Testis (tissue), 3 donors: ENCODE data around the gene SLC7A6OS. TPM values are rescaled to one million over a fixed set of nuclear protein-coding genes. Genes with fewer than 3 reads are reported as not detected.

Experiments
- DNase-seq: peaks from one replicate; pipeline ENCODE4 v3.0.0-alpha.2; 2019
- H3K27ac ChIP-seq, 2 donors: fragments of 200-600 bp; sonication (generic); one replicate each; pipeline ENCODE4 v1.5.1; 2019
- H3K27me3 ChIP-seq: fragments of 200-600 bp; sonication (generic); one replicate; pipeline ENCODE4 v1.5.1; 2019
- H3K36me3 ChIP-seq: fragments of 200-600 bp; sonication (generic); one replicate; pipeline ENCODE4 v1.5.1; 2017; ENCODE audit warnings: low read depth; ENCODE audit errors: missing control alignments
- H3K4me1 ChIP-seq: fragments of 200-600 bp; sonication (generic); one replicate; pipeline ENCODE4 v1.5.1; 2019
- H3K4me3 ChIP-seq, 2 donors: fragments of 200-600 bp; sonication (generic); one replicate each; pipeline ENCODE4 v1.5.1; 2017 to 2019
- H3K9me3 ChIP-seq: fragments of 200-600 bp; sonication (generic); one replicate; pipeline ENCODE4 v1.5.1; 2017
- CTCF ChIP-seq, 3 experiments: fragments of 450-650 bp in 2 of 3; fragments of 200-600 bp in 1 of 3; sonication (generic) in 1 of 3; IDR thresholded peaks; one replicate each; pipeline ENCODE4 v1.5.1; 2016 to 2019; ENCODE audit warnings: antibody characterized with exemption in 3 of 3, mild to moderate bottlenecking in 2 of 3, moderate library complexity in 1 of 3
- POLR2A ChIP-seq: fragments of 450-650 bp; IDR thresholded peaks from one replicate; pipeline ENCODE4 v1.6.1; 2017; ENCODE audit warnings: antibody characterized with exemption, mild to moderate bottlenecking, moderate library complexity
- WGBS, 2 donors: methylation state at CpG; one replicate each; pipeline ENCODE4 v1.1.5; 2018; 5-methylcytosine and 5-hydroxymethylcytosine counted together
- intact Hi-C: fragments of 100-400 bp; cut with DNase I; formaldehyde crosslinking; loops from one replicate; pipeline ENCODE4 v1.15.1; 2023; ENCODE audit warnings: low total_unique reads
- polyA plus RNA-seq: library from polyadenylated mRNA; stranded (reverse); fragments of 350-450 nt; fragmentation: Illumina TruSeq; extraction: RNeasy Lipid Tissue Mini Kit (QIAGEN cat#74804); gene quantifications from one replicate; pipeline ENCODE4 v1.2.3, GENCODE V29; 2014; ENCODE audit warnings: low read depth, low replicate concordance; ENCODE audit not compliant: insufficient read depth
- total RNA-seq, 2 donors: library from RNA; depleted of rRNA; stranded (reverse); fragments of >200 nt; gene quantifications; one replicate each; pipeline ENCODE4 v1.2.3, GENCODE V29; 2016

Gene SLC7A6OS
- total and polyA plus RNA-seq, 3 donors from 2014 or later = 14.7 to 25.8 (median 24.3) TPM

- peak; percentile 78 for DNase-seq
- no peak overlapping the region for H3K4me3 ChIP-seq
- H3K36me3 ChIP-seq = no peaks in the 10 kb centered on the region
- TF ChIP-seq CTCF (IDR thresholded peaks at IDR 0.05) (no peak), POLR2A (no peak)
- H3K4me1 ChIP-seq = peaks cover 47% of the 10 kb centered on the region
- WGBS, 2 donors = 23 to 44% methylated on average over 9 of the region's 9 CpGs
- intact Hi-C loops = no loop called here
- peak overlapping the region; percentile 64 to 90 for H3K27ac ChIP-seq
- no peaks in the 10 kb centered on the region for H3K27me3 ChIP-seq
- no peaks in the 10 kb centered on the region for H3K9me3 ChIP-seq
These were observed 26.7 kb downstream of the SLC7A6OS start for GRCh38 chr16:68283801-68284598.

GRCh38 chr16:68283346-68283745, 27.4 kb downstream of the SLC7A6OS start:
- H3K4me1 ChIP-seq = peaks cover 47% of the 10 kb centered on the region
- WGBS, 2 donors = 45 to 62% methylated on average over 5 of the region's 5 CpGs
- H3K36me3 ChIP-seq = no peaks in the 10 kb centered on the region
- H3K27me3 ChIP-seq = no peaks in the 10 kb centered on the region
- no peak overlapping the region for H3K4me3 ChIP-seq
- H3K9me3 ChIP-seq = no peaks in the 10 kb centered on the region
- DNase-seq = no peak
- intact Hi-C loops = no loop called here
- peak overlapping the region; percentile 64 to 90 for H3K27ac ChIP-seq
- TF ChIP-seq CTCF (IDR thresholded peaks at IDR 0.05) (no peak), POLR2A (no peak)

- TF ChIP-seq CTCF (IDR thresholded peaks at IDR 0.05) = no peak
- no peak for TF ChIP-seq POLR2A
- intact Hi-C loops = no loop called here
- no peaks in the 10 kb centered on the region for H3K36me3 ChIP-seq
- 61 to 74% methylated on average over 4 of the region's 4 CpGs for WGBS, 2 donors
- H3K4me1 ChIP-seq = peaks cover 43% of the 10 kb centered on the region
- H3K27ac ChIP-seq = peak overlapping the region; percentile 64 to 90
- no peak for DNase-seq
- no peaks in the 10 kb centered on the region for H3K9me3 ChIP-seq
- no peak overlapping the region for H3K4me3 ChIP-seq
- no peaks in the 10 kb centered on the region for H3K27me3 ChIP-seq
These were observed 28.7 kb downstream of the SLC7A6OS start for GRCh38 chr16:68282064-68282452.

DNA sequence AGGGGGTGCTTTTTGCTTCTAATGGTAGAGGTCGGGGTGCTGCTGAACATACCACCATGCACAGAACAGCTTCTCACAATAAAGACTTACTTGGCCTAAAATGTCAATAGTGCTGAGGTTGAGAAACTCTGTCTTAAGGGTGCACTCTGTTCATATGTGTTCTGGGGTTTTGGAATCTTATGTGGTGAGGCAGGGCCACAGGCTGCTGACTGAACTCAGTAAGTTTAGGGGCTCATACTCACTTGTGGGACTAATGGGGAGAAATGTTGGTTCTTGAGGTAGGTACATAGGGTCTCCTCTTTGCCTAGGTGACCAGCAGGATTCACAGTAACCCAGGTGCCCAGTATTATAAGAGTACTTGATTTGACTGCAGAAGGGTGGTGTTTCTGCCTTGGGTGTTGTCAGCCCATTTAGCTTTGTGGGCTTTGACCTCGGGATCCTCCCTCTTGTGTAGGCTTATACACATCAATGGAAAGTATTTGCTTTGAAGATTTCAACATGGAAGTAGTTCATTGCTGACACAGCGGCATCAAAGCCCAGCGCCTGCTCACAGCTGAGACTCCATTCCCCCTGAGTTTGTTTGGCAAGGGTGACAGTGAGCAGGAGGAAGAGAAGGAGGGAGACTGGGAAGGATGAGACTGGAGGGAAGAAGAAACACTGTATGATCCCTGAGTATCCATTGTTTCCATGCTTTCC, 29.2 kb downstream of the SLC7A6OS start:
- intact Hi-C loops = no loop called here
- 81 to 93% methylated on average over 4 of the region's 4 CpGs for WGBS, 2 donors
- H3K4me1 ChIP-seq = peaks cover 46% of the 10 kb centered on the region

More for the DNA sequence above, 29.2 kb downstream of the SLC7A6OS start:
- no peak for DNase-seq
- H3K36me3 ChIP-seq = no peaks in the 10 kb centered on the region
- no peak for TF ChIP-seq CTCF (IDR thresholded peaks at IDR 0.05)
- no peak for TF ChIP-seq POLR2A
- no peak overlapping the region for H3K4me3 ChIP-seq
- no peaks in the 10 kb centered on the region for H3K27me3 ChIP-seq
- H3K9me3 ChIP-seq = no peaks in the 10 kb centered on the region
- peak overlapping the region; percentile 64 to 90 for H3K27ac ChIP-seq
